HepG2 (cell line): Measurements from ENCODE around the gene KRTAP10-2. TPM values are rescaled to one million over a fixed set of nuclear protein-coding genes. Genes with fewer than 3 reads are reported as not detected.

ENCODE experiments used
- ATAC-seq: fragments of 200-7000 bp; cut with Tn5 transposase; 3 replicates; pipeline ENCODE4 v1.9.1; 2020; ENCODE audit warnings: mild to moderate bottlenecking, moderate library complexity
- BruUV-seq: library from RNA; stranded (reverse); fragments of 400-500 nt; replicated peaks from 2 replicates; lab custom pipeline; 2021; lab: Mats Ljungman, UMichigan
- CTCF ChIA-PET: fragments of 300-600 bp; formaldehyde crosslinking; extraction: SDS; loops from one replicate; lab custom pipeline; 2021; ENCODE audit warnings: low total read pairs, inconsistent platforms, low intra/inter-chr PET ratio; lab: Yijun Ruan, JAX
- POLR2A ChIA-PET: fragments of 350-600 bp; sonication (Branson Sonifier 250); formaldehyde crosslinking; loops from one replicate; lab custom pipeline; 2020; ENCODE audit warnings: antibody characterized with exemption, inconsistent platforms; lab: Yijun Ruan, JAX
- DNase-seq: peaks from one replicate; pipeline ENCODE4 v3.0.0-alpha.2; 2015; ENCODE audit warnings: low spot score
- FAIRE-seq: peaks from 3 replicates; lab custom pipeline; 2011; peaks lifted over from hg19 to GRCh38; lab: Jason Lieb, UNC
- H2AFZ ChIP-seq: one replicate; pipeline ENCODE4 v1.6.1; 2011; ENCODE audit warnings: low read length, inconsistent platforms
- H3K27ac ChIP-seq: fragments of 300-600 bp; 3 replicates; pipeline ENCODE4 v1.8.0; 2011; ENCODE audit warnings: mixed run types, mild to moderate bottlenecking, mixed read lengths, low read length, inconsistent platforms; ENCODE audit not compliant: insufficient read depth; ENCODE audit errors: extremely low read length
- H3K27me3 ChIP-seq, 2 experiments: fragments of 200-600 bp in 1 of 2; 2 replicates in 1 of 2; 3 replicates in 1 of 2; pipeline versions ENCODE4 v1.6.0 to v1.8.0; 2011; ENCODE audit warnings: low read length in 2 of 2, mild to moderate bottlenecking in 2 of 2, moderate library complexity in 2 of 2, inconsistent platforms in 1 of 2; ENCODE audit not compliant: insufficient read depth in 2 of 2, control insufficient read depth in 1 of 2
- H3K36me3 ChIP-seq, 2 experiments: fragments of 200-600 bp in 1 of 2; replicated peaks in 1 of 2; 2 replicates in 1 of 2; 3 replicates in 1 of 2; pipeline versions ENCODE4 v1.5.1 to v1.8.0; 2011; ENCODE audit warnings: low read length in 2 of 2, inconsistent platforms in 1 of 2; ENCODE audit not compliant: insufficient read depth in 2 of 2, control insufficient read depth in 1 of 2
- H3K4me1 ChIP-seq: 2 replicates; pipeline ENCODE4 v1.5.1; 2012; ENCODE audit warnings: low read length, inconsistent platforms; ENCODE audit not compliant: insufficient read depth
- H3K4me2 ChIP-seq: 2 replicates; pipeline ENCODE4 v1.6.0; 2011; ENCODE audit warnings: low read depth, low read length, inconsistent platforms
- H3K4me3 ChIP-seq, 3 experiments: fragments of 200-600 bp in 1 of 3; sonication (generic), shearing (Covaris generic) in 1 of 3; replicated peaks in 1 of 3; 2 replicates each; pipeline ENCODE4 v1.5.1; 2011 to 2016; ENCODE audit warnings: low read length in 3 of 3, inconsistent platforms in 2 of 3, low read depth in 2 of 3, mild to moderate bottlenecking in 2 of 3, control low read depth in 1 of 3, mixed read lengths in 1 of 3; ENCODE audit not compliant: insufficient read depth in 1 of 3
- H3K79me2 ChIP-seq: one replicate; pipeline ENCODE4 v1.6.1; 2011; ENCODE audit warnings: low read length, inconsistent platforms; ENCODE audit not compliant: insufficient read depth
- H3K9ac ChIP-seq: 2 replicates; pipeline ENCODE4 v1.6.0; 2011; ENCODE audit warnings: mild to moderate bottlenecking, low read depth, low read length, inconsistent platforms; ENCODE audit not compliant: insufficient read depth
- H3K9me3 ChIP-seq: 2 replicates; pipeline ENCODE4 v1.5.1; 2012; ENCODE audit warnings: mild to moderate bottlenecking, low read length
- H4K20me1 ChIP-seq: 2 replicates; pipeline ENCODE4 v1.6.0; 2011; ENCODE audit warnings: inconsistent platforms, mild to moderate bottlenecking, low read length, moderate library complexity; ENCODE audit not compliant: insufficient read depth
- CENPX ChIP-seq: sonication (generic); formaldehyde crosslinking; IDR thresholded peaks from 2 replicates; pipeline ENCODE4 v1.9.0; 2021; ENCODE audit warnings: mild to moderate bottlenecking, missing genetic modification reagents, moderate library complexity
- ERF ChIP-seq: IDR thresholded peaks from 2 replicates; pipeline ENCODE4 v1.6.1; 2018; ENCODE audit warnings: missing biosample characterization, missing genetic modification reagents
- HNRNPK ChIP-seq: fragments of 200-400 bp; formaldehyde crosslinking; IDR thresholded peaks from 2 replicates; pipeline ENCODE4 v1.6.1; 2018; ENCODE audit warnings: low read length, low read depth, moderate library complexity, mild to moderate bottlenecking; ENCODE audit not compliant: poor library complexity, severe bottlenecking
- HNRNPL ChIP-seq: fragments of 200-400 bp; formaldehyde crosslinking; IDR thresholded peaks from 2 replicates; pipeline ENCODE4 v1.6.1; 2017; ENCODE audit warnings: mild to moderate bottlenecking, low read depth, low read length
- HOXA5 ChIP-seq: sonication (generic); formaldehyde crosslinking; IDR thresholded peaks from 2 replicates; pipeline ENCODE4 v1.4.0; 2020; ENCODE audit warnings: missing genetic modification reagents
- HOXD1 ChIP-seq: sonication (generic); formaldehyde crosslinking; IDR thresholded peaks from 2 replicates; pipeline ENCODE4 v1.5.0; 2020; ENCODE audit warnings: missing genetic modification reagents
- MAFK ChIP-seq, 2 experiments: IDR thresholded peaks in 1 of 2; conservative IDR thresholded peaks in 1 of 2; 2 replicates each; pipeline ENCODE4 v1.6.1; 2011; ENCODE audit warnings: improper control_type of control experiment in 2 of 2, low read length in 2 of 2
- MEF2D ChIP-seq: sonication (generic); formaldehyde crosslinking; IDR thresholded peaks from 2 replicates; pipeline ENCODE4 v1.5.1; 2020; ENCODE audit warnings: mild to moderate bottlenecking, missing genetic modification reagents
- POGZ ChIP-seq: sonication (generic); formaldehyde crosslinking; IDR thresholded peaks from 2 replicates; pipeline ENCODE4 v1.4.0; 2020; ENCODE audit warnings: mild to moderate bottlenecking, missing genetic modification reagents
- SOX6 ChIP-seq, 2 experiments: fragments of 450-650 bp in 1 of 2; sonication (generic) in 1 of 2; formaldehyde crosslinking in 1 of 2; IDR thresholded peaks; 2 replicates each; pipeline versions ENCODE4 v1.4.0 to v1.6.1; 2017 to 2020; ENCODE audit warnings: antibody characterized with exemption in 1 of 2, mild to moderate bottlenecking in 1 of 2, missing genetic modification reagents in 1 of 2
- SPEN ChIP-seq: sonication (generic); formaldehyde crosslinking; IDR thresholded peaks from 2 replicates; pipeline ENCODE4 v1.5.1; 2020; ENCODE audit warnings: low read depth, mild to moderate bottlenecking, missing genetic modification reagents
- SSRP1 ChIP-seq: IDR thresholded peaks from 2 replicates; pipeline ENCODE4 v1.6.1; 2016; ENCODE audit warnings: control low read depth
- YEATS4 ChIP-seq: sonication (generic); formaldehyde crosslinking; IDR thresholded peaks from 2 replicates; pipeline ENCODE4 v1.4.0; 2020; ENCODE audit warnings: missing genetic modification reagents, borderline replicate concordance
- ZNF335 ChIP-seq: sonication (generic); formaldehyde crosslinking; IDR thresholded peaks from 2 replicates; pipeline ENCODE4 v1.4.0; 2020; ENCODE audit warnings: missing genetic modification reagents
- ZNF367 ChIP-seq: sonication (generic); formaldehyde crosslinking; IDR thresholded peaks from 2 replicates; pipeline ENCODE4 v1.4.0; 2020; ENCODE audit warnings: missing genetic modification reagents, borderline replicate concordance
- ZNF460 ChIP-seq: sonication (generic); formaldehyde crosslinking; IDR thresholded peaks from 2 replicates; pipeline ENCODE4 v1.5.1; 2020; ENCODE audit warnings: missing genetic modification reagents, mild to moderate bottlenecking, borderline replicate concordance
- ZNF570 ChIP-seq: sonication (generic); formaldehyde crosslinking; IDR thresholded peaks from 2 replicates; pipeline ENCODE4 v1.4.0; 2020; ENCODE audit warnings: mild to moderate bottlenecking, missing genetic modification reagents, borderline replicate concordance
- ZNF841 ChIP-seq: sonication (generic); formaldehyde crosslinking; IDR thresholded peaks from 2 replicates; pipeline ENCODE4 v1.8.1; 2023; ENCODE audit warnings: missing genetic modification reagents, borderline replicate concordance
- ZSCAN30 ChIP-seq: sonication (generic); formaldehyde crosslinking; IDR thresholded peaks from 2 replicates; pipeline ENCODE4 v1.5.0; 2020; ENCODE audit warnings: mild to moderate bottlenecking, missing genetic modification reagents
- WGBS: methylation state at CpG from one replicate; pipeline ENCODE4 v1.1.6; 2017; ENCODE audit warnings: low lambda C conversion rate; 5-methylcytosine and 5-hydroxymethylcytosine counted together
- in situ Hi-C: cut with HindIII; loops from 2 replicates; pipeline ENCODE4 v1.10.0; 2017; ENCODE audit warnings: low pct_unique_long_range_greater_than_20kb; ENCODE audit not compliant: extremely low pct_ligation_motif_present
- intact Hi-C: fragments of 100-400 bp; cut with micrococcal nuclease; formaldehyde crosslinking; loops from one replicate; pipeline ENCODE4 v1.10.0; 2022; ENCODE audit not compliant: unreplicated experiment
- polyA plus RNA-seq, 8 experiments: library from polyadenylated mRNA; depleted of rRNA in 3 of 8; stranded (reverse) in 7 of 8; unstranded in 1 of 8; fragments of >200 nt; fragmentation: Illumina TruSeq in 4 of 8; extraction: Trizol in 4 of 8; gene quantifications; 2 replicates each; pipeline versions ENCODE4 v1.2.1 to v1.2.3, GENCODE V29; 2011 to 2016; ENCODE audit warnings: low read depth in 4 of 8, missing spikeins in 1 of 8, mixed read lengths in 1 of 8; ENCODE audit not compliant: insufficient read depth in 1 of 8
- total RNA-seq, 5 experiments: library from RNA; depleted of rRNA; stranded (reverse); fragments of >200 nt; fragmentation: Illumina TruSeq; extraction: Trizol; gene quantifications; 2 replicates each; pipeline ENCODE4 v1.2.3, GENCODE V29; 2016; ENCODE audit warnings: low read depth in 1 of 5
- TF ChIP-seq, protein P1 (sequence below): sonication (generic); formaldehyde crosslinking; conservative IDR thresholded peaks from 2 replicates; pipeline ENCODE4 v1.8.0; 2022; ENCODE audit warnings: missing genetic modification reagents
- TF ChIP-seq, protein P2 (sequence below): IDR thresholded peaks from 2 replicates; pipeline ENCODE4 v1.6.1; 2016; ENCODE audit warnings: low read depth

The KRTAP10-2 gene
- total and polyA plus RNA-seq, 2 of the 13 experiments (the other 11 are each of a cell fraction or from before 2014, with no cell fraction given): not detected

DNA sequence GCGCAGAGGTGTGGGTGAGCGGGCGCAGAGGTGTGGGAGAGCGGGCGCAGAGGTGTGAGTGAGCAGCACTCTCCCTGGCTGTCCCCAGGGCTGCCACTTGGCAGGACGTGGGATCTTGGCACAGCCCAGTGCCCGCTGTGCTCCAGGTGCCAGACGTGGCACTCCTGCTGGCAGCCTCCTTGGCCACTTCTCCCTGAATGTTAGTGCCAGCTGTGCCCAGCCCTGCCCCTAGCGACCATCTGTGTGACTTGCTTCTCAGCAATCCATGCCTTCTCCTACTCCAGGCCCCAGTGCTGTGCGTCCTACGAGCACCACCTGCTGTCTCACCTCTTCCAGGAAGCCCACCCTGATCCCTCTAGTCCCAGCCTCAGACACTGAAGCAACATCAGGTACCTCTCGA lies 41.8 kb downstream of the KRTAP10-2 start (continued):
- TF ChIP-seq MEF2D (CRISPR knock-in tag) (no peak), ZNF335 (CRISPR knock-in tag) (no peak), HNRNPK (peak; percentile 36)

DNA sequence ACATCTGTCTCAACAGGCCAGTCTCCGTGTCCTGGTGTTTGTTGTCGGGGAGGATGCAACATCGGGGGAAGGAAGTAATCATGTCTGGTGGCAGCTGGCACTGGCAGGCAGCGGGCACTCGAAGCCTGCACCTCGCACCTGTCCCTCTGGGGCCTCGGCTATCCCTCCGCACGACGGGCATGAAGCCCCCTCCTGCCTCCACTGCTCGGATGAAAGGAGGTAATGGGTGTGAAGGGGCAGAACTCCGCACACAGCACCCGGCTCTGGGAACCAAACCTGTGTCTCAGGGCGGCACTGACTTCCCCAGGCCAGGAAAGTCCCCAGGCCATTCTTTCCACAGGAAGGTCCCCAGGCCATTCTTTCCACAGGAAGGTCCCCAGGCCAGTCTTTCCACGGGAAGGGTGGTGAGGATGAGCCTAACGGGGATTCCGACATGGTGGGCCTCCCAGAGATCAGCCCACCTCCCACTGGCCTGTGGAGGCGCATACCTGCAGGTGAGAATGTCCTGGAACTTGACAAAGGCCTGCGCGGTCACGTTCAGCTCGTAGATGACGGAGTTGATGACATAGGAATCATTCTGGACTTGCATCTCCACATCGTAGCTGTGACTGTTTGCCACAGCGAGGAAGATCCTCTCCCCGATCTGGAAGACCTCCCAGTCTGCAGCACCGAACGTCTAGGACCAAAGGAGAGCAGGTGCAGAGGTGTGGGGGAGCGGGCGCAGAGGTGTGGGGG lies 42.4 kb downstream of the KRTAP10-2 start:
- no peak for FAIRE-seq
- WGBS: 96% methylated on average over 29 of the region's 30 CpGs
- no peak for DNase-seq
- CTCF ChIA-PET: no interaction called here
- peaks cover 25% of the 10 kb centered on the region for H3K79me2 ChIP-seq
- no TSS peak for BruUV-seq
- no peak overlapping the region for H3K4me3 ChIP-seq
- H3K4me1 ChIP-seq: peaks cover 61% of the 10 kb centered on the region
- no peaks in the 10 kb centered on the region for H3K9me3 ChIP-seq
- H3K36me3 ChIP-seq: peaks cover 14 to 19% of the 10 kb centered on the region in 2 experiments
- TF ChIP-seq HOXD1 (CRISPR knock-in tag) (no peak), SPEN (no peak), YEATS4 (CRISPR knock-in tag) (no peak), HOXA5 (CRISPR knock-in tag) (no peak), SOX6 (IDR thresholded peaks at IDR 0.05) (no peak), SOX6 (CRISPR knock-in tag; IDR thresholded peaks at IDR 0.05) (no peak), SSRP1 (no peak), POGZ (no peak), MAFK (conservative IDR thresholded peaks at IDR 0.05 in 1 of 2, IDR thresholded peaks at IDR 0.05 in 1 of 2; ENCODE audit: low read length in 2 of 2) (no peak), HNRNPL (no peak), ZNF460 (CRISPR knock-in tag) (no peak), ZSCAN30 (CRISPR knock-in tag) (no peak), ZNF367 (CRISPR knock-in tag) (no peak), ZNF570 (CRISPR knock-in tag) (no peak), CENPX (CRISPR knock-in tag) (no peak), ZNF841 (no peak), ERF (CRISPR knock-in tag) (no peak)
- TF ChIP-seq, protein P1, sequence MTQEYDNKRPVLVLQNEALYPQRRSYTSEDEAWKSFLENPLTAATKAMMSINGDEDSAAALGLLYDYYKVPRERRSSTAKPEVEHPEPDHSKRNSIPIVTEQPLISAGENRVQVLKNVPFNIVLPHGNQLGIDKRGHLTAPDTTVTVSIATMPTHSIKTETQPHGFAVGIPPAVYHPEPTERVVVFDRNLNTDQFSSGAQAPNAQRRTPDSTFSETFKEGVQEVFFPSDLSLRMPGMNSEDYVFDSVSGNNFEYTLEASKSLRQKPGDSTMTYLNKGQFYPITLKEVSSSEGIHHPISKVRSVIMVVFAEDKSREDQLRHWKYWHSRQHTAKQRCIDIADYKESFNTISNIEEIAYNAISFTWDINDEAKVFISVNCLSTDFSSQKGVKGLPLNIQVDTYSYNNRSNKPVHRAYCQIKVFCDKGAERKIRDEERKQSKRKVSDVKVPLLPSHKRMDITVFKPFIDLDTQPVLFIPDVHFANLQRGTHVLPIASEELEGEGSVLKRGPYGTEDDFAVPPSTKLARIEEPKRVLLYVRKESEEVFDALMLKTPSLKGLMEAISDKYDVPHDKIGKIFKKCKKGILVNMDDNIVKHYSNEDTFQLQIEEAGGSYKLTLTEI (CRISPR knock-in tag): no peak
- TF ChIP-seq, protein P2, sequence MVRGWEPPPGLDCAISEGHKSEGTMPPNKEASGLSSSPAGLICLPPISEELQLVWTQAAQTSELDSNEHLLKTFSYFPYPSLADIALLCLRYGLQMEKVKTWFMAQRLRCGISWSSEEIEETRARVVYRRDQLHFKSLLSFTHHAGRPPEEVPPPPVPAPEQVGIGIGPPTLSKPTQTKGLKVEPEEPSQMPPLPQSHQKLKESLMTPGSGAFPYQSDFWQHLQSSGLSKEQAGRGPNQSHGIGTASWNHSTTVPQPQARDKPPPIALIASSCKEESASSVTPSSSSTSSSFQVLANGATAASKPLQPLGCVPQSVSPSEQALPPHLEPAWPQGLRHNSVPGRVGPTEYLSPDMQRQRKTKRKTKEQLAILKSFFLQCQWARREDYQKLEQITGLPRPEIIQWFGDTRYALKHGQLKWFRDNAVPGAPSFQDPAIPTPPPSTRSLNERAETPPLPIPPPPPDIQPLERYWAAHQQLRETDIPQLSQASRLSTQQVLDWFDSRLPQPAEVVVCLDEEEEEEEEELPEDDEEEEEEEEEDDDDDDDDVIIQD (CRISPR knock-in tag): no peak
- H3K9ac ChIP-seq: no peak overlapping the region
- no peak overlapping the region for H3K27ac ChIP-seq
- peak overlapping the region; percentile 26 for H3K4me2 ChIP-seq
- no peak overlapping the region for H2AFZ ChIP-seq
- no peak for ATAC-seq
- POLR2A ChIA-PET: interaction anchor here (1.0 kb wide), 1 partner anchor 10 kb away, joined by 3 read pairs; no protein-coding TSS in a partner anchor
- in situ Hi-C loops: loop anchor here (5.0 kb wide), 1 partner anchor 228 kb away; no protein-coding TSS in a partner anchor
- intact Hi-C loops: no loop called here
- H3K27me3 ChIP-seq: no peaks in the 10 kb centered on the region; a peak in 1 of 5 replicates
- no peaks in the 10 kb centered on the region for H4K20me1 ChIP-seq
